GM12878 (cell line): ENCODE measurements around the gene SUPT3H. TPM values are rescaled to one million over a fixed set of nuclear protein-coding genes. Genes with fewer than 3 reads are reported as not detected.

Experiments
- BRCA1 ChIP-seq: IDR thresholded peaks from 2 replicates; pipeline ENCODE4 v1.6.1; 2011; ENCODE audit warnings: low read depth, low read length, improper control_type of control experiment
- CEBPB ChIP-seq, 2 experiments: fragments of 150-350 bp in 1 of 2; IDR thresholded peaks; 2 replicates each; pipeline ENCODE4 v1.6.1; 2012 to 2014; ENCODE audit warnings: low read depth in 2 of 2, low read length in 2 of 2, borderline replicate concordance in 1 of 2, inconsistent platforms in 1 of 2
- CTCF ChIP-seq, 3 experiments: IDR thresholded peaks in 2 of 3; conservative IDR thresholded peaks in 1 of 3; 2 replicates each; pipeline ENCODE4 v1.5.1; 2011; ENCODE audit warnings: low read depth in 3 of 3, low read length in 3 of 3, mild to moderate bottlenecking in 3 of 3, control low read depth in 2 of 3, moderate library complexity in 2 of 3, inconsistent platforms in 1 of 3, mixed read lengths in 1 of 3; ENCODE audit not compliant: control insufficient read depth in 2 of 3, insufficient read depth in 1 of 3; ENCODE audit errors: extremely low read depth in 1 of 3
- E4F1 ChIP-seq: fragments of 450-650 bp; IDR thresholded peaks from 2 replicates; pipeline ENCODE4 v1.6.1; 2018; ENCODE audit warnings: borderline replicate concordance, mild to moderate bottlenecking; ENCODE audit not compliant: partially characterized antibody
- ELK1 ChIP-seq: IDR thresholded peaks from 2 replicates; pipeline ENCODE4 v1.6.1; 2012; ENCODE audit warnings: low read depth, low read length, improper control_type of control experiment
- FOS ChIP-seq: IDR thresholded peaks from 3 replicates; pipeline ENCODE4 v1.6.1; 2011; ENCODE audit warnings: borderline replicate concordance; ENCODE audit not compliant: insufficient read length; ENCODE audit errors: extremely low read depth
- FOXK2 ChIP-seq: fragments of 450-650 bp; IDR thresholded peaks from 2 replicates; pipeline ENCODE4 v1.6.1; 2017; ENCODE audit warnings: mild to moderate bottlenecking, moderate library complexity
- FOXM1 ChIP-seq: IDR thresholded peaks from 2 replicates; pipeline ENCODE4 v1.6.1; 2012; ENCODE audit warnings: low read depth, mild to moderate bottlenecking, inconsistent platforms, low read length, moderate library complexity
- GABPA ChIP-seq: IDR thresholded peaks from 2 replicates; pipeline ENCODE4 v1.6.1; 2014; ENCODE audit warnings: antibody characterized with exemption, low read depth, mild to moderate bottlenecking, inconsistent platforms
- LARP7 ChIP-seq: fragments of 450-650 bp; IDR thresholded peaks from 2 replicates; pipeline ENCODE4 v1.6.1; 2017; ENCODE audit warnings: mild to moderate bottlenecking
- NFYB ChIP-seq: IDR thresholded peaks from 2 replicates; pipeline ENCODE4 v1.6.1; 2011; ENCODE audit warnings: low read depth, mild to moderate bottlenecking, low read length, improper control_type of control experiment, moderate library complexity; ENCODE audit not compliant: insufficient read depth
- NR2F1 ChIP-seq: fragments of 450-650 bp; conservative IDR thresholded peaks from 2 replicates; pipeline ENCODE4 v1.6.1; 2017; ENCODE audit warnings: mild to moderate bottlenecking
- PAX8 ChIP-seq: fragments of 450-650 bp; IDR thresholded peaks from 2 replicates; pipeline ENCODE4 v1.6.1; 2017; ENCODE audit warnings: mild to moderate bottlenecking, moderate library complexity
- POLR2AphosphoS5 ChIP-seq: IDR thresholded peaks from 2 replicates; pipeline ENCODE4 v1.6.1; 2011; ENCODE audit warnings: mild to moderate bottlenecking, low read length, inconsistent platforms
- RAD21 ChIP-seq: IDR thresholded peaks from 2 replicates; pipeline ENCODE4 v1.6.1; 2011; ENCODE audit warnings: mild to moderate bottlenecking, low read depth, low read length, moderate library complexity; ENCODE audit not compliant: insufficient read depth
- SMAD1 ChIP-seq: fragments of 450-650 bp; IDR thresholded peaks from 2 replicates; pipeline ENCODE4 v1.6.1; 2018; ENCODE audit warnings: mild to moderate bottlenecking, low read depth; ENCODE audit not compliant: partially characterized antibody
- SRF ChIP-seq, 2 experiments: IDR thresholded peaks; 2 replicates each; pipeline ENCODE4 v1.6.1; 2011; ENCODE audit warnings: low read depth in 2 of 2, low read length in 2 of 2, mild to moderate bottlenecking in 1 of 2, moderate library complexity in 1 of 2
- STAT3 ChIP-seq: IDR thresholded peaks from 2 replicates; pipeline ENCODE4 v1.6.1; 2011; ENCODE audit warnings: low read depth, low read length, improper control_type of control experiment
- SUZ12 ChIP-seq: fragments of 200-600 bp; sonication (generic); IDR thresholded peaks from one replicate; pipeline ENCODE4 v1.6.1; 2018; ENCODE audit warnings: antibody characterized with exemption, mild to moderate bottlenecking; ENCODE audit not compliant: unreplicated experiment
- TCF12 ChIP-seq: IDR thresholded peaks from 2 replicates; pipeline ENCODE4 v1.6.1; 2011; ENCODE audit warnings: low read depth, mild to moderate bottlenecking, low read length
- ZBED1 ChIP-seq: IDR thresholded peaks from 2 replicates; pipeline ENCODE4 v1.6.1; 2016; ENCODE audit warnings: borderline replicate concordance
- ZNF274 ChIP-seq: IDR thresholded peaks from one replicate; pipeline ENCODE4 v1.8.0; 2011; ENCODE audit not compliant: insufficient read length, insufficient read depth
- polyA plus RNA-seq, 11 experiments: library from polyadenylated mRNA; depleted of rRNA in 4 of 11; unstranded in 6 of 11; stranded (reverse) in 5 of 11; fragments of >200 nt; fragmentation: Nextera tagmentation in 4 of 11; fragmentation: Illumina TruSeq in 1 of 11; extraction: Ambion mirVana in 4 of 11; extraction: Trizol in 1 of 11; gene quantifications; 1 replicate in 1 of 11; 2 replicates in 10 of 11; pipeline versions ENCODE4 v1.2.1 to v1.2.3, GENCODE V29; 2011 to 2016; ENCODE audit warnings: inconsistent platforms in 2 of 11, missing spikeins in 2 of 11, low read depth in 1 of 11
- total RNA-seq, 4 experiments: library from RNA; depleted of rRNA in 3 of 4; stranded (reverse); fragments of >200 nt in 3 of 4; fragmentation: Illumina TruSeq in 1 of 4; extraction: Trizol in 1 of 4; gene quantifications; 2 replicates each; pipeline versions ENCODE4 v1.2.1 to v1.2.3, GENCODE V29; 2013 to 2021
- TF ChIP-seq, protein P1 (sequence below): fragments of 450-650 bp; IDR thresholded peaks from 2 replicates; pipeline ENCODE4 v1.6.1; 2016; ENCODE audit warnings: mild to moderate bottlenecking

SUPT3H gene
- total and polyA plus RNA-seq, 10 of the 15 experiments (the other 5 are each of a cell fraction or from before 2014, with no cell fraction given), result 0.51 to 3.7 (median 2.0) TPM

- no peak for TF ChIP-seq E4F1
- no peak for TF ChIP-seq CEBPB (IDR thresholded peaks at IDR 0.05; ENCODE audit: borderline replicate concordance in 1 of 2, low read depth in 2 of 2, low read length in 2 of 2)
- TF ChIP-seq ZBED1, result 0 out of 2 replicates have a peak, but pooled peaks have one; percentile 51
- no peak for TF ChIP-seq LARP7
- TF ChIP-seq GABPA, result 0 out of 2 replicates have a peak, but pooled peaks have one; percentile 20
- TF ChIP-seq NR2F1, result no peak; the same call in 1 of the 2 replicates
- no peak for TF ChIP-seq SUZ12
- TF ChIP-seq CTCF (IDR thresholded peaks at IDR 0.05 in 2 of 3, conservative IDR thresholded peaks at IDR 0.05 in 1 of 3; ENCODE audit: control insufficient read depth in 2 of 3, extremely low read depth in 1 of 3, insufficient read depth in 1 of 3, low read depth in 3 of 3, low read length in 3 of 3), result no peak
- no peak for TF ChIP-seq STAT3
- TF ChIP-seq NFYB, result peak; percentile 64
- TF ChIP-seq ELK1, result no peak
- no peak for TF ChIP-seq FOS
- TF ChIP-seq SRF (IDR thresholded peaks at IDR 0.05; ENCODE audit: low read depth in 2 of 2, low read length in 2 of 2), result no peak
- no peak for TF ChIP-seq FOXK2
- no peak for TF ChIP-seq RAD21
- no peak for TF ChIP-seq ZNF274
- TF ChIP-seq FOXM1, result peak; percentile 75; the same call in 1 of the 2 replicates
- no peak for TF ChIP-seq PAX8
- TF ChIP-seq TCF12, result peak; percentile 10; the same call in 1 of the 2 replicates
- TF ChIP-seq BRCA1, result no peak
- no peak for TF ChIP-seq SMAD1
- no peak for TF ChIP-seq POLR2AphosphoS5
- TF ChIP-seq, protein P1, sequence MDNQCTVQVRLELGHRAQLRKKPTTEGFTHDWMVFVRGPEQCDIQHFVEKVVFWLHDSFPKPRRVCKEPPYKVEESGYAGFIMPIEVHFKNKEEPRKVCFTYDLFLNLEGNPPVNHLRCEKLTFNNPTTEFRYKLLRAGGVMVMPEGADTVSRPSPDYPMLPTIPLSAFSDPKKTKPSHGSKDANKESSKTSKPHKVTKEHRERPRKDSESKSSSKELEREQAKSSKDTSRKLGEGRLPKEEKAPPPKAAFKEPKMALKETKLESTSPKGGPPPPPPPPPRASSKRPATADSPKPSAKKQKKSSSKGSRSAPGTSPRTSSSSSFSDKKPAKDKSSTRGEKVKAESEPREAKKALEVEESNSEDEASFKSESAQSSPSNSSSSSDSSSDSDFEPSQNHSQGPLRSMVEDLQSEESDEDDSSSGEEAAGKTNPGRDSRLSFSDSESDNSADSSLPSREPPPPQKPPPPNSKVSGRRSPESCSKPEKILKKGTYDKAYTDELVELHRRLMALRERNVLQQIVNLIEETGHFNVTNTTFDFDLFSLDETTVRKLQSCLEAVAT, result peak; percentile 64; the same call in 1 of the 2 replicates
Measured at GRCh38 chr6:44867571-44868334, 510.0 kb downstream of the SUPT3H start (continued).
